ENCODE results near the gene TMEM165. TPM values are rescaled to one million over a fixed set of nuclear protein-coding genes. Genes with fewer than 3 reads are reported as not detected.

Gene TMEM165
- total and polyA plus RNA-seq, 9 donors, result 36.6 to 51.9 (median 46.5) TPM

Other genes starting within 250 kb of the TMEM165 start
- gene SRD5A3, start 49.7 kb upstream of the TMEM165 start, total RNA-seq, result 11.1 TPM
- gene SRD5A3, start 49.7 kb upstream of the TMEM165 start, polyA plus RNA-seq (ENCODE audit: insufficient read depth in 1 of 8, insufficient read length in 8 of 8, low replicate concordance in 1 of 8), result 10 to 100 TPM; 11.3 to 22.2 (median 13.8) TPM
- 17.4 TPM for gene CLOCK, start 151.0 kb downstream of the TMEM165 start, total RNA-seq
- 10 to 100 TPM in 7 of 8 donors, 1 to 10 TPM in 1; 8.5 to 16.3 (median 14.3) TPM for gene CLOCK, start 151.0 kb downstream of the TMEM165 start, polyA plus RNA-seq (ENCODE audit: insufficient read depth in 1 of 8, insufficient read length in 8 of 8, low replicate concordance in 1 of 8)
- not detected for gene PDCL2, start 196.3 kb downstream of the TMEM165 start, total RNA-seq
- gene PDCL2, start 196.3 kb downstream of the TMEM165 start, polyA plus RNA-seq (ENCODE audit: insufficient read depth in 1 of 8, insufficient read length in 8 of 8, low replicate concordance in 1 of 8), result not detected
- 1.2 TPM for gene NMU, start 240.3 kb downstream of the TMEM165 start, total RNA-seq
- 1 to 10 TPM in 4 of 8 donors, under 1 TPM in 4; 0.34 to 2.5 (median 1.1) TPM for gene NMU, start 240.3 kb downstream of the TMEM165 start, polyA plus RNA-seq (ENCODE audit: insufficient read depth in 1 of 8, insufficient read length in 8 of 8, low replicate concordance in 1 of 8)

All from muscle of leg (tissue), 9 donors.